ENCODE data around the gene AKAP6.

Gene AKAP6

GRCh38 chr14:32675433-32675832, 346.3 kb downstream of the AKAP6 start:
- no peaks in the 10 kb centered on the region for H3K9me3 ChIP-seq (ENCODE audit: insufficient read depth, low read depth, low read length)
- H3K4me3 ChIP-seq (ENCODE audit: low read length) = no peak overlapping the region
- H3K4me1 ChIP-seq (ENCODE audit: insufficient read depth, low read length) = no peaks in the 10 kb centered on the region
- no peaks in the 10 kb centered on the region for H3K27me3 ChIP-seq (ENCODE audit: insufficient read depth, low read length)
- H3K27ac ChIP-seq (ENCODE audit: low read length) = no peak overlapping the region
- H3K36me3 ChIP-seq (ENCODE audit: insufficient read depth, low read depth, low read length) = no peaks in the 10 kb centered on the region
- no peak overlapping the region for H3K9ac ChIP-seq (ENCODE audit: low read depth, low read length)

- Histone ChIP-seq H3K4me3 (ENCODE audit: low read length) (no peak overlapping the region), H3K9ac (ENCODE audit: low read depth, low read length) (no peak overlapping the region), H3K9me3 (ENCODE audit: insufficient read depth, low read depth, low read length) (no peaks in the 10 kb centered on the region), H3K27me3 (ENCODE audit: insufficient read depth, low read length) (no peaks in the 10 kb centered on the region), H3K4me1 (ENCODE audit: insufficient read depth, low read length) (no peaks in the 10 kb centered on the region), H3K27ac (ENCODE audit: low read length) (no peak overlapping the region), H3K36me3 (ENCODE audit: insufficient read depth, low read depth, low read length) (no peaks in the 10 kb centered on the region)
Measured at GRCh38 chr14:32677129-32677780, 348.2 kb downstream of the AKAP6 start.

DNA sequence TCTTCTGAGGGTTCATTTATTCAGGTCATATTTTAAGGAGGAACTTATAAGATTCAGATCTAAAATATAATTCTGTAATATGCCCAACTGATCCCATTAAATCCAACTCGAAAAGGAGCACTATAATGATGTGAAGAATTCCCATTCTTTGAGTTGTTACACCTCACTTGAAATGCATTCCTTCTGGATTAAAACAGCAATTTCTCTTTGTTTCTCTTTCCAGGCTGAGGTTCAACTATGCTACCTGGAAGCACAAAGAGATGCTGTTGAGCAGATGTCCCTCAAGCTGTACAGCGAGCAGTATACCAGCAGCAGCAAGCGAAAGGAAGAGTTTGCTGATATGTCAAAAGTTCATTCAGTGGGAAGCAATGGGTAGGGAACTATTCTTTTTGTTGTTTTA, 349.0 kb downstream of the AKAP6 start:
- H3K36me3 ChIP-seq (ENCODE audit: insufficient read depth, low read depth, low read length) = no peaks in the 10 kb centered on the region
- H3K9me3 ChIP-seq (ENCODE audit: insufficient read depth, low read depth, low read length) = no peaks in the 10 kb centered on the region
- H3K27ac ChIP-seq (ENCODE audit: low read length) = no peak overlapping the region
- H3K4me1 ChIP-seq (ENCODE audit: insufficient read depth, low read length) = no peaks in the 10 kb centered on the region
- H3K4me3 ChIP-seq (ENCODE audit: low read length) = no peak overlapping the region
- no peaks in the 10 kb centered on the region for H3K27me3 ChIP-seq (ENCODE audit: insufficient read depth, low read length)
- no peak overlapping the region for H3K9ac ChIP-seq (ENCODE audit: low read depth, low read length)

GRCh38 chr14:32679927-32680612, 351.0 kb downstream of the AKAP6 start:
- Histone ChIP-seq H3K27me3 (ENCODE audit: insufficient read depth, low read length) (no peaks in the 10 kb centered on the region), H3K9me3 (ENCODE audit: insufficient read depth, low read depth, low read length) (no peaks in the 10 kb centered on the region), H3K9ac (ENCODE audit: low read depth, low read length) (no peak overlapping the region), H3K36me3 (ENCODE audit: insufficient read depth, low read depth, low read length) (no peaks in the 10 kb centered on the region), H3K4me3 (ENCODE audit: low read length) (no peak overlapping the region), H3K4me1 (ENCODE audit: insufficient read depth, low read length) (no peaks in the 10 kb centered on the region), H3K27ac (ENCODE audit: low read length) (no peak overlapping the region)

- H3K9ac ChIP-seq (ENCODE audit: low read depth, low read length) = no peak overlapping the region
- H3K27ac ChIP-seq (ENCODE audit: low read length) = no peak overlapping the region
- no peaks in the 10 kb centered on the region for H3K9me3 ChIP-seq (ENCODE audit: insufficient read depth, low read depth, low read length)
- no peaks in the 10 kb centered on the region for H3K36me3 ChIP-seq (ENCODE audit: insufficient read depth, low read depth, low read length)
- H3K4me1 ChIP-seq (ENCODE audit: insufficient read depth, low read length) = no peaks in the 10 kb centered on the region
- H3K27me3 ChIP-seq (ENCODE audit: insufficient read depth, low read length) = no peaks in the 10 kb centered on the region
- no peak overlapping the region for H3K4me3 ChIP-seq (ENCODE audit: low read length)
Measured at GRCh38 chr14:32681598-32681997, 352.5 kb downstream of the AKAP6 start.

DNA sequence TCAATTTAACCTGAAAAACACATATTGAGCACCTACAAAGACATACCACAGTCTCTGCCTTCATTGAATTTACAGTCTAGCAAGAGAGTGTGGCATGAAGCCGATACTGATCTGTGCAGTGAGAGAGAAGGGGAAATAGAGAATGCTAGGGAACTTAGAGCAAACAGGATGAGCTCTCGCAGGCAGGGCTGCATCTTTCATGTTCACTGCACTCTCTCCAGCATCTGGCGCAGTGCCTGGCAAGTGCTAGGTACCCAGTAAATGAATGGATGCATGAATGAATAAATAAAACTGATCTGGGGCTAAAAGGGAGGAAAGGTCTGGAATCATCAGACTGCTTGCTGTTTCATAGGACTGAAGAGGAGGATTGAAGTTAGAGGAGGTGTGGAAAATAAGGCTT, 353.1 kb downstream of the AKAP6 start:
- Histone ChIP-seq H3K27ac (ENCODE audit: low read length) (no peak overlapping the region), H3K27me3 (ENCODE audit: insufficient read depth, low read length) (no peaks in the 10 kb centered on the region), H3K9ac (ENCODE audit: low read depth, low read length) (no peak overlapping the region), H3K4me3 (ENCODE audit: low read length) (no peak overlapping the region), H3K4me1 (ENCODE audit: insufficient read depth, low read length) (no peaks in the 10 kb centered on the region), H3K9me3 (ENCODE audit: insufficient read depth, low read depth, low read length) (no peaks in the 10 kb centered on the region), H3K36me3 (ENCODE audit: insufficient read depth, low read depth, low read length) (no peaks in the 10 kb centered on the region)

GRCh38 chr14:32683679-32684078, 354.6 kb downstream of the AKAP6 start:
- Histone ChIP-seq H3K36me3 (ENCODE audit: insufficient read depth, low read depth, low read length) (no peaks in the 10 kb centered on the region), H3K9me3 (ENCODE audit: insufficient read depth, low read depth, low read length) (no peaks in the 10 kb centered on the region), H3K9ac (ENCODE audit: low read depth, low read length) (no peak overlapping the region), H3K27me3 (ENCODE audit: insufficient read depth, low read length) (no peaks in the 10 kb centered on the region), H3K27ac (ENCODE audit: low read length) (no peak overlapping the region), H3K4me1 (ENCODE audit: insufficient read depth, low read length) (no peaks in the 10 kb centered on the region), H3K4me3 (ENCODE audit: low read length) (no peak overlapping the region)

- no peak overlapping the region for H3K9ac ChIP-seq (ENCODE audit: low read depth, low read length)
- H3K27ac ChIP-seq (ENCODE audit: low read length) = no peak overlapping the region
- H3K36me3 ChIP-seq (ENCODE audit: insufficient read depth, low read depth, low read length) = no peaks in the 10 kb centered on the region
- H3K4me1 ChIP-seq (ENCODE audit: insufficient read depth, low read length) = no peaks in the 10 kb centered on the region
- H3K9me3 ChIP-seq (ENCODE audit: insufficient read depth, low read depth, low read length) = no peaks in the 10 kb centered on the region
- H3K4me3 ChIP-seq (ENCODE audit: low read length) = no peak overlapping the region
- H3K27me3 ChIP-seq (ENCODE audit: insufficient read depth, low read length) = no peaks in the 10 kb centered on the region
Measured at GRCh38 chr14:32688941-32689340, 359.8 kb downstream of the AKAP6 start.

GRCh38 chr14:32692441-32692840, 363.3 kb downstream of the AKAP6 start:
- Histone ChIP-seq H3K27ac (ENCODE audit: low read length) (no peak overlapping the region), H3K9me3 (ENCODE audit: insufficient read depth, low read depth, low read length) (no peaks in the 10 kb centered on the region), H3K9ac (ENCODE audit: low read depth, low read length) (no peak overlapping the region)

GRCh38 chr14:32693114-32693513, 364.0 kb downstream of the AKAP6 start:
- Histone ChIP-seq H3K27me3 (ENCODE audit: insufficient read depth, low read length) (no peaks in the 10 kb centered on the region), H3K27ac (ENCODE audit: low read length) (no peak overlapping the region), H3K4me3 (ENCODE audit: low read length) (no peak overlapping the region), H3K4me1 (ENCODE audit: insufficient read depth, low read length) (peaks cover 3% of the 10 kb centered on the region; the same call in 1 of the 2 replicates), H3K9ac (ENCODE audit: low read depth, low read length) (no peak overlapping the region), H3K9me3 (ENCODE audit: insufficient read depth, low read depth, low read length) (no peaks in the 10 kb centered on the region), H3K36me3 (ENCODE audit: insufficient read depth, low read depth, low read length) (no peaks in the 10 kb centered on the region)

More at GRCh38 chr14:32692441-32692840, 363.3 kb downstream of the AKAP6 start:
- Histone ChIP-seq H3K4me3 (ENCODE audit: low read length) (no peak overlapping the region), H3K36me3 (ENCODE audit: insufficient read depth, low read depth, low read length) (no peaks in the 10 kb centered on the region), H3K27me3 (ENCODE audit: insufficient read depth, low read length) (no peaks in the 10 kb centered on the region), H3K4me1 (ENCODE audit: insufficient read depth, low read length) (peaks cover 3% of the 10 kb centered on the region; the same call in 1 of the 2 replicates)

- Histone ChIP-seq H3K4me1 (ENCODE audit: insufficient read depth, low read length) (peaks cover 3% of the 10 kb centered on the region; the same call in 1 of the 2 replicates), H3K9me3 (ENCODE audit: insufficient read depth, low read depth, low read length) (no peaks in the 10 kb centered on the region), H3K36me3 (ENCODE audit: insufficient read depth, low read depth, low read length) (no peaks in the 10 kb centered on the region), H3K4me3 (ENCODE audit: low read length) (no peak overlapping the region), H3K27ac (ENCODE audit: low read length) (no peak overlapping the region), H3K27me3 (ENCODE audit: insufficient read depth, low read length) (no peaks in the 10 kb centered on the region), H3K9ac (ENCODE audit: low read depth, low read length) (no peak overlapping the region)
Measured at GRCh38 chr14:32694795-32695449, 365.8 kb downstream of the AKAP6 start.

Measured in iPS-20b (cell line).